ENCODE results near the gene CDK15. TPM values are rescaled to one million over a fixed set of nuclear protein-coding genes. Genes with fewer than 3 reads are reported as not detected.

The CDK15 gene
- total RNA-seq, 1 donor from 2014 or later: 0.21 TPM

GRCh38 chr2:201852462-201852861 is 46.1 kb downstream of the CDK15 start:
- Mint-ChIP-seq H3K27ac (no peak overlapping the region), H3K9me3 (peaks cover 2% of the 10 kb centered on the region), H3K27me3 (ENCODE audit: insufficient read depth, low read depth) (peaks cover 6% of the 10 kb centered on the region), H3K4me3 (no peak overlapping the region), H3K36me3 (no peaks in the 10 kb centered on the region), H3K4me1 (peaks cover 30% of the 10 kb centered on the region)
- Histone ChIP-seq H3K4me2 (peak overlapping the region; percentile 45), H3K4me1 (peaks cover 38% of the 10 kb centered on the region), H3K9ac (no peak overlapping the region), H3K27ac (peak overlapping the region; percentile 66), H4K20me1 (ENCODE audit: low read depth) (no peaks in the 10 kb centered on the region), H3K36me3 (no peaks in the 10 kb centered on the region), H3F3A (ENCODE audit: low read depth) (peaks cover 36% of the 10 kb centered on the region), H3K79me2 (ENCODE audit: low read depth) (no peaks in the 10 kb centered on the region), H3K4me3 (no peak overlapping the region), H2AFZ (replicated peaks) (no peak overlapping the region), H3K27me3 (no peaks in the 10 kb centered on the region), H3K9me3 (ENCODE audit: low read depth) (no peaks in the 10 kb centered on the region)
- TF ChIP-seq EZH2 (IDR thresholded peaks at IDR 0.05): no peak
- DNase-seq (ENCODE audit: low spot score): no peak

GRCh38 chr2:201852878-201853415 is 46.6 kb downstream of the CDK15 start:
- no peaks in the 10 kb centered on the region for H3K9me3 ChIP-seq (ENCODE audit: low read depth)
- no peak overlapping the region for H2AFZ ChIP-seq (replicated peaks)
- peaks cover 43% of the 10 kb centered on the region for H3K4me1 ChIP-seq
- Mint-ChIP-seq H3K36me3 (no peaks in the 10 kb centered on the region), H3K27me3 (ENCODE audit: insufficient read depth, low read depth) (peaks cover 6% of the 10 kb centered on the region), H3K9me3 (peaks cover 2% of the 10 kb centered on the region), H3K27ac (no peak overlapping the region), H3K4me3 (no peak overlapping the region), H3K4me1 (peaks cover 35% of the 10 kb centered on the region)
- DNase-seq (ENCODE audit: low spot score): peak; percentile 58
- peaks cover 41% of the 10 kb centered on the region for H3F3A ChIP-seq (ENCODE audit: low read depth)
- H3K27ac ChIP-seq: peak overlapping the region; percentile 66
- no peaks in the 10 kb centered on the region for H3K36me3 ChIP-seq
- H3K9ac ChIP-seq: no peak overlapping the region
- H3K79me2 ChIP-seq (ENCODE audit: low read depth): no peaks in the 10 kb centered on the region
- peak; percentile 42 for TF ChIP-seq EZH2phosphoT487 (IDR thresholded peaks at IDR 0.05)
- no peak for TF ChIP-seq CTCF (IDR thresholded peaks at IDR 0.05)
- H3K27me3 ChIP-seq: no peaks in the 10 kb centered on the region
- H3K4me2 ChIP-seq: peak overlapping the region; percentile 45
- H4K20me1 ChIP-seq (ENCODE audit: low read depth): no peaks in the 10 kb centered on the region
- no peak overlapping the region for H3K4me3 ChIP-seq

- H3K36me3 ChIP-seq: no peaks in the 10 kb centered on the region
- Mint-ChIP-seq H3K4me3 (no peak overlapping the region), H3K36me3 (no peaks in the 10 kb centered on the region), H3K4me1 (peaks cover 46% of the 10 kb centered on the region), H3K9me3 (peaks cover 2% of the 10 kb centered on the region), H3K27ac (no peak overlapping the region), H3K27me3 (ENCODE audit: insufficient read depth, low read depth) (peaks cover 7% of the 10 kb centered on the region)
- DNase-seq (ENCODE audit: low spot score): no peak
- peaks cover 57% of the 10 kb centered on the region for H3K4me1 ChIP-seq
- H3K9ac ChIP-seq: no peak overlapping the region
- no peak overlapping the region for H3K4me2 ChIP-seq
- no peaks in the 10 kb centered on the region for H3K79me2 ChIP-seq (ENCODE audit: low read depth)
- TF ChIP-seq EZH2phosphoT487 (IDR thresholded peaks at IDR 0.05) (no peak), EZH2 (IDR thresholded peaks at IDR 0.05) (no peak), CTCF (IDR thresholded peaks at IDR 0.05) (no peak)
- no peak overlapping the region for H3K4me3 ChIP-seq
- H3F3A ChIP-seq (ENCODE audit: low read depth): peaks cover 53% of the 10 kb centered on the region
- no peak overlapping the region for H3K27ac ChIP-seq
- no peak overlapping the region for H2AFZ ChIP-seq (replicated peaks)
- peaks cover under 1% of the 10 kb centered on the region for H4K20me1 ChIP-seq (ENCODE audit: low read depth)
- no peaks in the 10 kb centered on the region for H3K27me3 ChIP-seq
- H3K9me3 ChIP-seq (ENCODE audit: low read depth): no peaks in the 10 kb centered on the region
These were observed 48.0 kb downstream of the CDK15 start for GRCh38 chr2:201854221-201854801.

- Histone ChIP-seq H3K4me1 (peaks cover 62% of the 10 kb centered on the region), H3K4me2 (no peak overlapping the region), H2AFZ (replicated peaks) (no peak overlapping the region), H3K9me3 (ENCODE audit: low read depth) (no peaks in the 10 kb centered on the region), H3K36me3 (no peaks in the 10 kb centered on the region), H3K27me3 (no peaks in the 10 kb centered on the region), H3K4me3 (no peak overlapping the region), H3F3A (ENCODE audit: low read depth) (peaks cover 58% of the 10 kb centered on the region), H3K79me2 (ENCODE audit: low read depth) (no peaks in the 10 kb centered on the region), H3K9ac (no peak overlapping the region), H4K20me1 (ENCODE audit: low read depth) (peaks cover 5% of the 10 kb centered on the region), H3K27ac (no peak overlapping the region)
- H3K9me3 Mint-ChIP-seq: peaks cover 2% of the 10 kb centered on the region
- TF ChIP-seq EZH2phosphoT487 (IDR thresholded peaks at IDR 0.05) (no peak), EZH2 (IDR thresholded peaks at IDR 0.05) (no peak), CTCF (IDR thresholded peaks at IDR 0.05) (no peak)
- no peak for DNase-seq (ENCODE audit: low spot score)
- H3K36me3 Mint-ChIP-seq: no peaks in the 10 kb centered on the region
- H3K27ac Mint-ChIP-seq: peak overlapping the region; percentile 12
- H3K4me1 Mint-ChIP-seq: peaks cover 50% of the 10 kb centered on the region
- H3K27me3 Mint-ChIP-seq (ENCODE audit: insufficient read depth, low read depth): peaks cover 7% of the 10 kb centered on the region
- no peak overlapping the region for H3K4me3 Mint-ChIP-seq
These were observed 48.5 kb downstream of the CDK15 start for GRCh38 chr2:201854841-201855240.

Measured in neural progenitor cell (in vitro differentiated cells).